ENCODE data around the gene CDC5L. TPM values are rescaled to one million over a fixed set of nuclear protein-coding genes. Genes with fewer than 3 reads are reported as not detected.

Gene CDC5L
- total RNA-seq, 1 donor from 2014 or later: 18.8 TPM

- DNase-seq (ENCODE audit: low spot score): no peak
These were observed 87.1 kb downstream of the CDC5L start for GRCh38 chr6:44474643-44475042.

- DNase-seq (ENCODE audit: low spot score): no peak
These were observed 87.9 kb downstream of the CDC5L start for GRCh38 chr6:44475417-44475778.

- DNase-seq (ENCODE audit: low spot score): peak; percentile 86
These were observed 88.4 kb downstream of the CDC5L start for GRCh38 chr6:44475779-44476434.

GRCh38 chr6:44476849-44477248, 89.3 kb downstream of the CDC5L start:
- DNase-seq (ENCODE audit: low spot score): no peak

- no peak for DNase-seq (ENCODE audit: low spot score)
These were observed 89.9 kb downstream of the CDC5L start for GRCh38 chr6:44477293-44477894.

GRCh38 chr6:44478158-44478557, 90.7 kb downstream of the CDC5L start:
- DNase-seq (ENCODE audit: low spot score): no peak

GRCh38 chr6:44478591-44479254, 91.2 kb downstream of the CDC5L start:
- DNase-seq (ENCODE audit: low spot score): no peak

GRCh38 chr6:44480097-44480541, 92.6 kb downstream of the CDC5L start:
- no peak for DNase-seq (ENCODE audit: low spot score)

GRCh38 chr6:44481056-44481455, 93.5 kb downstream of the CDC5L start:
- DNase-seq (ENCODE audit: low spot score): no peak

GRCh38 chr6:44481760-44482159, 94.3 kb downstream of the CDC5L start:
- no peak for DNase-seq (ENCODE audit: low spot score)

- no peak for DNase-seq (ENCODE audit: low spot score)
These were observed 98.3 kb downstream of the CDC5L start for GRCh38 chr6:44485601-44486401.

GRCh38 chr6:44487002-44487401, 99.5 kb downstream of the CDC5L start:
- DNase-seq (ENCODE audit: low spot score): no peak

- DNase-seq (ENCODE audit: low spot score): no peak
These were observed 100.1 kb downstream of the CDC5L start for GRCh38 chr6:44487586-44487985.

GRCh38 chr6:44489910-44490604, 102.6 kb downstream of the CDC5L start:
- peak; percentile 37 for DNase-seq (ENCODE audit: low spot score)

- DNase-seq (ENCODE audit: low spot score): no peak
These were observed 105.6 kb downstream of the CDC5L start for GRCh38 chr6:44493132-44493531.

GRCh38 chr6:44493593-44493992, 106.1 kb downstream of the CDC5L start:
- no peak for DNase-seq (ENCODE audit: low spot score)

GRCh38 chr6:44494011-44494501, 106.5 kb downstream of the CDC5L start:
- DNase-seq (ENCODE audit: low spot score): no peak

- DNase-seq (ENCODE audit: low spot score): no peak
These were observed 107.8 kb downstream of the CDC5L start for GRCh38 chr6:44495036-44495901.

- no peak for DNase-seq (ENCODE audit: low spot score)
These were observed 109.3 kb downstream of the CDC5L start for GRCh38 chr6:44496665-44497369.

- DNase-seq (ENCODE audit: low spot score): no peak
These were observed 110.3 kb downstream of the CDC5L start for GRCh38 chr6:44497807-44498206.

All from mucosa of gallbladder (tissue), 1 donor.